Gastroesophageal sphincter (tissue), 4 donors: ENCODE data around the gene OTUB2. TPM values are rescaled to one million over a fixed set of nuclear protein-coding genes. Genes with fewer than 3 reads are reported as not detected.

Experiments
- ATAC-seq: fragments of 150-250 bp; one replicate; pipeline ENCODE4 v1.9.1; 2016; ENCODE audit warnings: mild to moderate bottlenecking, moderate library complexity
- H3K27ac ChIP-seq, 4 donors: fragments of 200-600 bp; sonication (generic) in 3 of 4; 1 replicate in 3 of 4; 2 replicates in 1 of 4; pipeline ENCODE4 v1.5.1; 2016 to 2019
- H3K27me3 ChIP-seq: fragments of 200-600 bp; sonication (generic); one replicate; pipeline ENCODE4 v1.5.1; 2019
- H3K36me3 ChIP-seq, 2 donors: fragments of 200-600 bp; sonication (generic); one replicate each; pipeline ENCODE4 v1.5.1; 2019; ENCODE audit warnings: control low read depth in 1 of 2
- H3K4me1 ChIP-seq, 3 donors: fragments of 200-600 bp; sonication (generic); 1 replicate in 2 of 3; 2 replicates in 1 of 3; pipeline ENCODE4 v1.5.1; 2016 to 2019; ENCODE audit warnings: control low read depth in 2 of 3
- H3K4me3 ChIP-seq, 2 donors: fragments of 200-600 bp; sonication (generic); one replicate each; pipeline ENCODE4 v1.5.1; 2019; ENCODE audit warnings: mild to moderate bottlenecking in 1 of 2, moderate library complexity in 1 of 2
- H3K9me3 ChIP-seq, 3 donors: fragments of 200-600 bp; sonication (generic); one replicate each; pipeline ENCODE4 v1.5.1; 2017 to 2019; ENCODE audit warnings: control low read depth in 2 of 3
- EP300 ChIP-seq: sonication (generic); formaldehyde crosslinking; IDR thresholded peaks from one replicate; pipeline ENCODE4 v1.6.1; 2017; ENCODE audit warnings: antibody characterized with exemption, mild to moderate bottlenecking
- POLR2A ChIP-seq, 2 donors: fragments of 450-650 bp; IDR thresholded peaks; one replicate each; pipeline ENCODE4 v1.6.1; 2017; ENCODE audit warnings: antibody characterized with exemption in 2 of 2, mild to moderate bottlenecking in 2 of 2, moderate library complexity in 1 of 2
- POLR2AphosphoS5 ChIP-seq: sonication (generic); formaldehyde crosslinking; IDR thresholded peaks from one replicate; pipeline ENCODE4 v1.6.1; 2017; ENCODE audit warnings: antibody characterized with exemption
- WGBS, 2 donors: methylation state at CpG; one replicate each; pipeline ENCODE4 v1.1.5; 2018; ENCODE audit warnings: low coverage in 1 of 2; 5-methylcytosine and 5-hydroxymethylcytosine counted together
- total RNA-seq, 4 donors: library from RNA; depleted of rRNA; stranded (reverse); fragments of >200 nt; gene quantifications; one replicate each; pipeline ENCODE4 v1.1.0, GENCODE V29; 2016
- TF ChIP-seq, protein P1 (sequence below), 4 experiments: fragments of 200-600 bp in 2 of 4; fragments of 450-650 bp in 2 of 4; sonication (generic) in 1 of 4; IDR thresholded peaks; one replicate each; pipeline ENCODE4 v1.5.1; 2017 to 2019; ENCODE audit warnings: antibody characterized with exemption in 4 of 4, mild to moderate bottlenecking in 2 of 4, moderate library complexity in 2 of 4

The OTUB2 gene
- total RNA-seq: under 1 TPM; 0.16 to 0.84 (median 0.65) TPM

GRCh38 chr14:94026173-94026888, at the start of gene OTUB2:
Gene OTUB2 (plus strand): TSS chr14:94026340. CDS start chr14:94026538, 198 bp downstream.
- peak; percentile 99 for ATAC-seq
- no peaks in the 10 kb centered on the region for H3K36me3 ChIP-seq
- 0% methylated on average over 2 of the region's 74 CpGs; no CpG with 5 or more reads in 1 of the 2 donors for WGBS, 2 donors
- peaks cover 0 to 21% (median 8%) of the 10 kb centered on the region in 3 donors for H3K4me1 ChIP-seq
- peak within 1 kb of the TSS; percentile 74 to 80 for H3K4me3 ChIP-seq
- no peaks in the 10 kb centered on the region for H3K27me3 ChIP-seq
- H3K27ac ChIP-seq: peak within 1 kb of the TSS in 1 of 4 donors; percentile 69
- no peaks in the 10 kb centered on the region for H3K9me3 ChIP-seq
- TF ChIP-seq POLR2AphosphoS5: no peak
- no peak for TF ChIP-seq EP300
- no peak for TF ChIP-seq POLR2A (IDR thresholded peaks at IDR 0.05)
- TF ChIP-seq, protein P1, sequence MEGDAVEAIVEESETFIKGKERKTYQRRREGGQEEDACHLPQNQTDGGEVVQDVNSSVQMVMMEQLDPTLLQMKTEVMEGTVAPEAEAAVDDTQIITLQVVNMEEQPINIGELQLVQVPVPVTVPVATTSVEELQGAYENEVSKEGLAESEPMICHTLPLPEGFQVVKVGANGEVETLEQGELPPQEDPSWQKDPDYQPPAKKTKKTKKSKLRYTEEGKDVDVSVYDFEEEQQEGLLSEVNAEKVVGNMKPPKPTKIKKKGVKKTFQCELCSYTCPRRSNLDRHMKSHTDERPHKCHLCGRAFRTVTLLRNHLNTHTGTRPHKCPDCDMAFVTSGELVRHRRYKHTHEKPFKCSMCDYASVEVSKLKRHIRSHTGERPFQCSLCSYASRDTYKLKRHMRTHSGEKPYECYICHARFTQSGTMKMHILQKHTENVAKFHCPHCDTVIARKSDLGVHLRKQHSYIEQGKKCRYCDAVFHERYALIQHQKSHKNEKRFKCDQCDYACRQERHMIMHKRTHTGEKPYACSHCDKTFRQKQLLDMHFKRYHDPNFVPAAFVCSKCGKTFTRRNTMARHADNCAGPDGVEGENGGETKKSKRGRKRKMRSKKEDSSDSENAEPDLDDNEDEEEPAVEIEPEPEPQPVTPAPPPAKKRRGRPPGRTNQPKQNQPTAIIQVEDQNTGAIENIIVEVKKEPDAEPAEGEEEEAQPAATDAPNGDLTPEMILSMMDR (IDR thresholded peaks at IDR 0.05): no peak

GRCh38 chr14:93976477-93977057, 49.6 kb upstream of the OTUB2 start, which contains the start of gene ASB2:
Gene ASB2 (minus strand): TSS chr14:93976570. CDS start chr14:93964539, 12,031 bp downstream.
- H3K9me3 ChIP-seq: no peaks in the 10 kb centered on the region
- WGBS, 2 donors: 2 to 18% methylated on average over 5 to 7 of the region's 12 CpGs
- H3K27ac ChIP-seq: peak within 1 kb of the TSS; percentile 87 to 99 (median 92)
- no peaks in the 10 kb centered on the region for H3K36me3 ChIP-seq
- peak within 1 kb of the TSS; percentile 47 to 69 for H3K4me3 ChIP-seq
- peaks cover 9 to 83% (median 9%) of the 10 kb centered on the region in 3 donors for H3K4me1 ChIP-seq
- TF ChIP-seq POLR2A (IDR thresholded peaks at IDR 0.05) (peak; percentile 68 to 76), EP300 (no peak), POLR2AphosphoS5 (peak; percentile 97)
- TF ChIP-seq, protein P1 (IDR thresholded peaks at IDR 0.05): no peak
- peak; percentile 74 for ATAC-seq
- no peaks in the 10 kb centered on the region for H3K27me3 ChIP-seq

DNA sequence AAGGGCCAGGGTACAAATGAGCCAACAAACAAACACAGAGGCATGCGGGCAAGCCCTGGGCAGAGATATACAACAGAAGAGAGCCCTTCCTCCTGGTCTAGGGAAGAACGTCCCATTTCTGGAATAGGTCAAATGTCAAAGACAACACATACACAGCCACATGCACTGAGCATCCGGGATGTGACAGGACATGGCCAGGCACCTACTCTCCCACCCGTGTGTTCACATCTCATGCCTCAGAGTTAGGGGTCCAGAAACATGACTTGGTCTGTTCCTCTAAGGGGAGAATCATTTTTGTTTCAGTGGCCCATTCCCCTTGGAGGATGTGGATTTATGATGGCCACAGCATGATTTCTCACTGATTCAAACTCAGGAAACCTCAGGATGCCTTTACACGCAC, 49.0 kb upstream of the OTUB2 start:
- H3K4me3 ChIP-seq: peak overlapping the region in 1 of 2 donors; percentile 47
- 44 to 63% methylated on average over 4 of the region's 5 CpGs for WGBS, 2 donors
- peaks cover 9 to 84% (median 9%) of the 10 kb centered on the region in 3 donors for H3K4me1 ChIP-seq

DNA sequence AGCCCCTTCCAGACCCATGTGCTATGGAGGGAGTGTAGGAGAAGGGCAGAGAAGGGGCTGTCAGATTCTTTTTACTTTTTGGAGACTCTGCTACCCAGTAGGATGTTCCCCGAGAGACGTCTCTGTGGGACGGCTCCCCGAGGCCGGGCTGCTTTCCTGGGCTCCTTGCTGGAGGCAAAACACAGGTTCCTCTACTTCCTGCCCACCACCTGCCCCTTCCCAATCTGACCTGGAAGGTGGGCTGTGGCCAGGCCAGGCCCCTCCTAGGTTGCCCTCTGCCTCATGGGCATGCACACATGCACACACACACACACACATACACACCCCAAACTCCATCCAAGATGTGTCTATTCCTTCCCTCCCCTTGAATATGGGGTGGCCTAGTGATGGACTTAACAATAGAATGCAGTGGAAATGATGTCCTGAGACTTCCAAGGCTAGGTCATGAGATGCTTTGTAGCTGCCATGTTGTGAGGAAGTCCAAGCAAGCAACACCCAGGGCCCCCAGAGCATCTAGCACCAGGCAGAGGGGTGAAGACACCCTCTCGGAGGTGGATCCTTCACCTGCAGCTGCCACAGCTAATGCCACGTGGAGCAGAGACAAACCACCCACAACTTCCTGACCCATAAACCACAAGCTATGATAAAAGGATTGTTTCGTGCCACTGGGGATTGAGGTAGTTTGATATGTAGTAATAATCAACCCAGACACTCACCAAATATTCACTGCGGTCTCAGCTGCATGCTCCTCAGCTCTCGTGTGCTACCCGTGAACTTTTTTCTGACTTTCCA, 48.2 kb upstream of the OTUB2 start:
- Histone ChIP-seq H3K9me3 (no peaks in the 10 kb centered on the region), H3K27me3 (no peaks in the 10 kb centered on the region), H3K27ac (peak overlapping the region; percentile 87 to 99 (median 92)), H3K36me3 (no peaks in the 10 kb centered on the region), H3K4me3 (no peak overlapping the region), H3K4me1 (peaks cover 9 to 84% (median 9%) of the 10 kb centered on the region in 3 donors)
- no peak for ATAC-seq
- TF ChIP-seq, protein P1 (IDR thresholded peaks at IDR 0.05): no peak
- TF ChIP-seq EP300 (no peak), POLR2AphosphoS5 (no peak), POLR2A (IDR thresholded peaks at IDR 0.05) (no peak)
- 53 to 85% methylated on average over 5 to 7 of the region's 11 CpGs for WGBS, 2 donors

More for the DNA sequence above, 49.0 kb upstream of the OTUB2 start:
- Histone ChIP-seq H3K27ac (peak overlapping the region; percentile 87 to 99 (median 92)), H3K9me3 (no peaks in the 10 kb centered on the region), H3K27me3 (no peaks in the 10 kb centered on the region), H3K36me3 (no peaks in the 10 kb centered on the region)
- no peak for TF ChIP-seq POLR2AphosphoS5
- no peak for TF ChIP-seq POLR2A (IDR thresholded peaks at IDR 0.05)
- TF ChIP-seq, protein P1 (IDR thresholded peaks at IDR 0.05): no peak
- no peak for TF ChIP-seq EP300
- no peak for ATAC-seq
